Measurements from ENCODE around the gene RNF207. TPM values are rescaled to one million over a fixed set of nuclear protein-coding genes. Genes with fewer than 3 reads are reported as not detected.

RNF207 gene
- total RNA-seq, 3 donors from 2014 or later (not counting 1 experiment from before 2014, with no cell fraction given), result 2.1 to 5.5 (median 2.3) TPM

DNA sequence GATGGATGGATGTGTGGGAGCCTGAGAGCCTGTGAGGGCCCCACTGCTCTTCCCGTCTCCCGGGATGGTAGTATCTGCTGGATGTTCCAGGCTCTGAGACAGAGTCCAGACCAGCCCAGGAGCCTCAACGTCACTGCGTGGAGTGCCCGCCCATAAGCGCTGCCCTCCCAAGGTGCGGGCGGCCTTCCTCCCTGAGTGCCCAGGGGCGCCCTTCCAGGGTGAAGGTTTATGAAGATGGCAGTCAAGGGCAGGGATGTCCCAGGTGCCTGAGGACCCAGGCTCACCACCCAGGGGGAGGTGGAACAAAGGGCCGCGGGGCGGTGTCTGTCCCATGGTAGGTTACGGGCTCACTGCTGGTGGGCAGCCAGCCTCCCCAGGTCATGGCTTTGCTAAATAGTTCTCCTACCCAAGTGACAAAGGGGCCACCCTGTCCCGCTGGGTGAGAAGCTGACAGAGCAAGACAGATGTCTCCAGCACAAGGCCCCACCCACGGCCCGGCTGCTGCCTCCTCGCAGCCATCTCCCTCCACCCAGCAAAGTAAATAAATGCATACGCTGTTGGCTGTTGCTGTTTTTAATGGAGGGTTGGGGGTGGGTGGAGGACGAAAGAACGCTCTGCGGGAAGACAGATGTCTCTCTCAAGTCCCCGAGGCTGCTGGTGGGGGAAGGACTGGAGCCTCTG is 63.9 kb downstream of the RNF207 start:
- WGBS (ENCODE audit: insufficient coverage), result 91% methylated on average over 21 of the region's 22 CpGs
- H3K9me3 ChIP-seq (ENCODE audit: control insufficient read depth, insufficient read depth, low read length), result no peaks in the 10 kb centered on the region
- no peaks in the 10 kb centered on the region for H3K36me3 ChIP-seq (ENCODE audit: control insufficient read depth, insufficient read depth, low read length)
- H3K4me1 Mint-ChIP-seq, result no peaks in the 10 kb centered on the region
- no peak overlapping the region for H3K27ac ChIP-seq (ENCODE audit: low read length)
- ATAC-seq, result no peak
- H3K9me3 Mint-ChIP-seq, result no peaks in the 10 kb centered on the region
- no peaks in the 10 kb centered on the region for H3K27me3 ChIP-seq (ENCODE audit: control insufficient read depth, insufficient read depth, low read length)
- DNase-seq, result no peak
- TF ChIP-seq, protein P1, sequence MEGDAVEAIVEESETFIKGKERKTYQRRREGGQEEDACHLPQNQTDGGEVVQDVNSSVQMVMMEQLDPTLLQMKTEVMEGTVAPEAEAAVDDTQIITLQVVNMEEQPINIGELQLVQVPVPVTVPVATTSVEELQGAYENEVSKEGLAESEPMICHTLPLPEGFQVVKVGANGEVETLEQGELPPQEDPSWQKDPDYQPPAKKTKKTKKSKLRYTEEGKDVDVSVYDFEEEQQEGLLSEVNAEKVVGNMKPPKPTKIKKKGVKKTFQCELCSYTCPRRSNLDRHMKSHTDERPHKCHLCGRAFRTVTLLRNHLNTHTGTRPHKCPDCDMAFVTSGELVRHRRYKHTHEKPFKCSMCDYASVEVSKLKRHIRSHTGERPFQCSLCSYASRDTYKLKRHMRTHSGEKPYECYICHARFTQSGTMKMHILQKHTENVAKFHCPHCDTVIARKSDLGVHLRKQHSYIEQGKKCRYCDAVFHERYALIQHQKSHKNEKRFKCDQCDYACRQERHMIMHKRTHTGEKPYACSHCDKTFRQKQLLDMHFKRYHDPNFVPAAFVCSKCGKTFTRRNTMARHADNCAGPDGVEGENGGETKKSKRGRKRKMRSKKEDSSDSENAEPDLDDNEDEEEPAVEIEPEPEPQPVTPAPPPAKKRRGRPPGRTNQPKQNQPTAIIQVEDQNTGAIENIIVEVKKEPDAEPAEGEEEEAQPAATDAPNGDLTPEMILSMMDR (IDR thresholded peaks at IDR 0.05), result no peak
- H3K27ac Mint-ChIP-seq, result no peak overlapping the region
- no peaks in the 10 kb centered on the region for H3K27me3 Mint-ChIP-seq (ENCODE audit: low read depth in 2 of 2)
- no peaks in the 10 kb centered on the region for H3K4me1 ChIP-seq (ENCODE audit: control insufficient read depth, insufficient read depth, low read length)
- intact Hi-C loops (cut with micrococcal nuclease), result no loop called here
- H3K4me3 ChIP-seq (ENCODE audit: low read length), result no peak overlapping the region
- H3K4me3 Mint-ChIP-seq, result no peak overlapping the region
- H3K36me3 Mint-ChIP-seq, result no peaks in the 10 kb centered on the region

DNA sequence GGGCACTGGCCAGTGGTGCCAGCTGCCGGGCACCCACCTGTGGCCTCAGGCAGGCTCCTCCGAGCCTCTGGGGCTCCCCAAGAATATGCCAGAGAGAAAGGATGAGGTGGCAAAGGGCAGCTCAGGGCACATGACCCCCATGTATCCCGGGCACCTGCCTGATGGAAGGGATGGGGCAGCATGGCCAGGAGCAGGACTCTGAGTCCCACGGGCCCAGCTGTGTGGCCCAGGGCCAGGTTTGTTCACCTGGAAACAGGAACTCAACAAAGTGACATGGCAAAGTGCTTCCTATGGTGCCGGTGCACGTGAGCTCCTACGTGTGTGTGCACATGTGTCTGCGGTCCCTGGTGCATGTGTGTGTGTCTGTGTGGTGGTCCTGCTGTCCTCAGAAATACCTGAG is 64.5 kb downstream of the RNF207 start:
- TF ChIP-seq, protein P1 (IDR thresholded peaks at IDR 0.05), result no peak
- no peaks in the 10 kb centered on the region for H3K4me1 Mint-ChIP-seq
- H3K4me1 ChIP-seq (ENCODE audit: control insufficient read depth, insufficient read depth, low read length), result no peaks in the 10 kb centered on the region
- H3K27me3 Mint-ChIP-seq (ENCODE audit: low read depth in 2 of 2), result no peaks in the 10 kb centered on the region
- ATAC-seq, result no peak
- no peak overlapping the region for H3K27ac Mint-ChIP-seq
- no peaks in the 10 kb centered on the region for H3K9me3 ChIP-seq (ENCODE audit: control insufficient read depth, insufficient read depth, low read length)
- H3K36me3 ChIP-seq (ENCODE audit: control insufficient read depth, insufficient read depth, low read length), result no peaks in the 10 kb centered on the region
- no peak overlapping the region for H3K27ac ChIP-seq (ENCODE audit: low read length)
- no peaks in the 10 kb centered on the region for H3K9me3 Mint-ChIP-seq
- no peak overlapping the region for H3K4me3 Mint-ChIP-seq
- WGBS (ENCODE audit: insufficient coverage), result 92% methylated on average over 8 of the region's 8 CpGs
- no peak for DNase-seq
- H3K4me3 ChIP-seq (ENCODE audit: low read length), result no peak overlapping the region
- intact Hi-C loops (cut with micrococcal nuclease), result no loop called here
- H3K36me3 Mint-ChIP-seq, result no peaks in the 10 kb centered on the region
- no peaks in the 10 kb centered on the region for H3K27me3 ChIP-seq (ENCODE audit: control insufficient read depth, insufficient read depth, low read length)

Other genes with a start within 250 kb of the RNF207 start
- gene NPHP4, start 213.7 kb upstream of the RNF207 start, total RNA-seq, result 10 to 100 TPM in 2 of 3 donors, 1 to 10 TPM in 1; 6.3 to 14.7 (median 10.1) TPM
- gene KCNAB2, start 160.2 kb upstream of the RNF207 start, total RNA-seq, result 100 to 1,000 TPM; 387 to 749 (median 430) TPM
- 1 to 10 TPM in 1 of 3 donors, under 1 TPM in 2; 0.34 to 1.2 (median 0.73) TPM for gene CHD5, start 25.8 kb upstream of the RNF207 start, total RNA-seq
- 100 to 1,000 TPM; 210 to 239 (median 228) TPM for gene RPL22, start 6.5 kb upstream of the RNF207 start, total RNA-seq
- 10 to 100 TPM in 2 of 3 donors, 1 to 10 TPM in 1; 8.6 to 16.9 (median 15.6) TPM for gene ICMT, start 29.8 kb downstream of the RNF207 start, total RNA-seq
- gene HES3, start 38.1 kb downstream of the RNF207 start, total RNA-seq, result not detected
- 1 to 10 TPM; 8.5 to 9.7 (median 8.7) TPM for gene GPR153, start 55.0 kb downstream of the RNF207 start, total RNA-seq
- 10 to 100 TPM; 11.5 to 16.9 (median 15.4) TPM for gene ACOT7, start 187.6 kb downstream of the RNF207 start, total RNA-seq
- not detected for gene HES2, start 213.8 kb downstream of the RNF207 start, total RNA-seq
- gene ESPN, start 218.7 kb downstream of the RNF207 start, total RNA-seq, result 1 to 10 TPM; 1.1 to 2.0 (median 1.7) TPM

Data from natural killer cell (primary cell).